Panc1 (cell line): ENCODE measurements around the gene TWIST2. TPM values are rescaled to one million over a fixed set of nuclear protein-coding genes. Genes with fewer than 3 reads are reported as not detected.

ENCODE experiments used
- ATAC-seq: fragments of 200-7000 bp; cut with Tn5 transposase; 2 replicates; pipeline ENCODE4 v1.9.1; 2020; ENCODE audit warnings: mild to moderate bottlenecking, moderate library complexity
- BruUV-seq: library from RNA; stranded (reverse); fragments of 400-500 nt; replicated peaks from 2 replicates; lab custom pipeline; 2021; lab: Mats Ljungman, UMichigan
- CTCF ChIA-PET: fragments of 300-600 bp; sonication (Branson Sonifier 250); formaldehyde crosslinking; loops from one replicate; lab custom pipeline; 2022; ENCODE audit warnings: antibody characterized with exemption; lab: Charles Lee
- POLR2A ChIA-PET: fragments of 300-600 bp; sonication (Branson Sonifier 250); formaldehyde crosslinking; loops from one replicate; lab custom pipeline; 2022; ENCODE audit warnings: antibody characterized with exemption; lab: Charles Lee
- DNase-seq: peaks from one replicate; pipeline ENCODE4 v3.0.0-alpha.2; 2010; ENCODE audit warnings: low read depth, low spot score
- H3K27ac ChIP-seq: 2 replicates; pipeline ENCODE4 v1.5.1; 2011; ENCODE audit warnings: mild to moderate bottlenecking, low read length, inconsistent platforms
- H3K27me3 ChIP-seq: fragments of 200-500 bp; sonication (Bioruptor generic); 2 replicates; pipeline ENCODE4 v1.6.0; 2014; ENCODE audit warnings: low read length, inconsistent platforms; ENCODE audit not compliant: control insufficient read depth, insufficient read depth
- H3K36me3 ChIP-seq: fragments of 200-500 bp; sonication (Bioruptor generic); 2 replicates; pipeline ENCODE4 v1.5.1; 2014; ENCODE audit warnings: inconsistent platforms, mild to moderate bottlenecking, low read length, moderate library complexity; ENCODE audit not compliant: control insufficient read depth, insufficient read depth
- H3K4me1 ChIP-seq: 2 replicates; pipeline ENCODE4 v1.5.1; 2011; ENCODE audit warnings: inconsistent platforms, mild to moderate bottlenecking, low read length, moderate library complexity; ENCODE audit not compliant: control insufficient read depth, insufficient read depth
- H3K4me3 ChIP-seq, 2 experiments: 2 replicates each; pipeline ENCODE4 v1.5.1; 2011 to 2012; ENCODE audit warnings: low read depth in 2 of 2, low read length in 2 of 2, mild to moderate bottlenecking in 2 of 2, inconsistent platforms in 1 of 2, moderate library complexity in 1 of 2
- H3K9me3 ChIP-seq: fragments of 200-500 bp; sonication (Bioruptor generic); 2 replicates; pipeline ENCODE4 v1.5.1; 2014; ENCODE audit warnings: low read depth, mild to moderate bottlenecking, inconsistent platforms, low read length, moderate library complexity; ENCODE audit not compliant: control insufficient read depth, insufficient read depth
- CTCF ChIP-seq: fragments of 450-650 bp; IDR thresholded peaks from 2 replicates; pipeline ENCODE4 v1.5.1; 2017; ENCODE audit warnings: mild to moderate bottlenecking
- POLR2AphosphoS5 ChIP-seq: IDR thresholded peaks from 2 replicates; pipeline ENCODE4 v1.6.1; 2012; ENCODE audit warnings: mild to moderate bottlenecking, low read depth, low read length, moderate library complexity
- SIN3A ChIP-seq: IDR thresholded peaks from 2 replicates; pipeline ENCODE4 v1.6.1; 2012; ENCODE audit warnings: low read depth, mild to moderate bottlenecking, low read length, moderate library complexity, borderline replicate concordance; ENCODE audit not compliant: insufficient read depth
- TCF7L2 ChIP-seq: IDR thresholded peaks from 2 replicates; pipeline ENCODE4 v1.6.1; 2011; ENCODE audit warnings: mild to moderate bottlenecking, low read depth, low read length, inconsistent platforms
- in situ Hi-C: cut with HindIII; loops from 2 replicates; pipeline ENCODE4 v1.10.0; 2016; ENCODE audit warnings: low sequenced_read_pairs, low pct_unique_long_range_greater_than_20kb
- intact Hi-C: fragments of 100-400 bp; cut with micrococcal nuclease; formaldehyde crosslinking; loops from one replicate; pipeline ENCODE4 v1.10.0; 2022; ENCODE audit not compliant: unreplicated experiment
- total RNA-seq: library from RNA; stranded (reverse); gene quantifications from one replicate; pipeline ENCODE4 v1.2.1, GENCODE V29; 2021; ENCODE audit not compliant: unreplicated experiment
- TF ChIP-seq, protein P1 (sequence below), 2 experiments: IDR thresholded peaks; 2 replicates each; pipeline ENCODE4 v1.6.1; 2011 to 2012; ENCODE audit warnings: low read depth in 2 of 2, control low read depth in 1 of 2, low read length in 1 of 2, mild to moderate bottlenecking in 1 of 2, moderate library complexity in 1 of 2; ENCODE audit not compliant: insufficient read depth in 1 of 2

The TWIST2 gene
- total RNA-seq, 1 experiment from 2014 or later, result 4.2 TPM

- BruUV-seq, result no TSS peak
- TF ChIP-seq, protein P1, sequence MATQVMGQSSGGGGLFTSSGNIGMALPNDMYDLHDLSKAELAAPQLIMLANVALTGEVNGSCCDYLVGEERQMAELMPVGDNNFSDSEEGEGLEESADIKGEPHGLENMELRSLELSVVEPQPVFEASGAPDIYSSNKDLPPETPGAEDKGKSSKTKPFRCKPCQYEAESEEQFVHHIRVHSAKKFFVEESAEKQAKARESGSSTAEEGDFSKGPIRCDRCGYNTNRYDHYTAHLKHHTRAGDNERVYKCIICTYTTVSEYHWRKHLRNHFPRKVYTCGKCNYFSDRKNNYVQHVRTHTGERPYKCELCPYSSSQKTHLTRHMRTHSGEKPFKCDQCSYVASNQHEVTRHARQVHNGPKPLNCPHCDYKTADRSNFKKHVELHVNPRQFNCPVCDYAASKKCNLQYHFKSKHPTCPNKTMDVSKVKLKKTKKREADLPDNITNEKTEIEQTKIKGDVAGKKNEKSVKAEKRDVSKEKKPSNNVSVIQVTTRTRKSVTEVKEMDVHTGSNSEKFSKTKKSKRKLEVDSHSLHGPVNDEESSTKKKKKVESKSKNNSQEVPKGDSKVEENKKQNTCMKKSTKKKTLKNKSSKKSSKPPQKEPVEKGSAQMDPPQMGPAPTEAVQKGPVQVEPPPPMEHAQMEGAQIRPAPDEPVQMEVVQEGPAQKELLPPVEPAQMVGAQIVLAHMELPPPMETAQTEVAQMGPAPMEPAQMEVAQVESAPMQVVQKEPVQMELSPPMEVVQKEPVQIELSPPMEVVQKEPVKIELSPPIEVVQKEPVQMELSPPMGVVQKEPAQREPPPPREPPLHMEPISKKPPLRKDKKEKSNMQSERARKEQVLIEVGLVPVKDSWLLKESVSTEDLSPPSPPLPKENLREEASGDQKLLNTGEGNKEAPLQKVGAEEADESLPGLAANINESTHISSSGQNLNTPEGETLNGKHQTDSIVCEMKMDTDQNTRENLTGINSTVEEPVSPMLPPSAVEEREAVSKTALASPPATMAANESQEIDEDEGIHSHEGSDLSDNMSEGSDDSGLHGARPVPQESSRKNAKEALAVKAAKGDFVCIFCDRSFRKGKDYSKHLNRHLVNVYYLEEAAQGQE (IDR thresholded peaks at IDR 0.05; ENCODE audit: insufficient read depth in 1 of 2, low read depth in 2 of 2, low read length in 1 of 2), result no peak
- TF ChIP-seq SIN3A, result no peak
- TF ChIP-seq CTCF, result no peak
- TF ChIP-seq TCF7L2, result no peak
- TF ChIP-seq POLR2AphosphoS5, result no peak
- Histone ChIP-seq H3K4me1 (no peaks in the 10 kb centered on the region; the same call in 1 of the 2 replicates), H3K27ac (no peak overlapping the region), H3K27me3 (no peaks in the 10 kb centered on the region), H3K4me3 (no peak overlapping the region), H3K9me3 (no peaks in the 10 kb centered on the region), H3K36me3 (no peaks in the 10 kb centered on the region)
- ChIA-PET CTCF (no interaction called here), POLR2A (no interaction called here)
- no peak for ATAC-seq
- intact Hi-C loops (no loop called here), in situ Hi-C loops (no loop called here)
- no peak for DNase-seq
These were observed 73.9 kb downstream of the TWIST2 start for GRCh38 chr2:238921681-238922319.

DNA sequence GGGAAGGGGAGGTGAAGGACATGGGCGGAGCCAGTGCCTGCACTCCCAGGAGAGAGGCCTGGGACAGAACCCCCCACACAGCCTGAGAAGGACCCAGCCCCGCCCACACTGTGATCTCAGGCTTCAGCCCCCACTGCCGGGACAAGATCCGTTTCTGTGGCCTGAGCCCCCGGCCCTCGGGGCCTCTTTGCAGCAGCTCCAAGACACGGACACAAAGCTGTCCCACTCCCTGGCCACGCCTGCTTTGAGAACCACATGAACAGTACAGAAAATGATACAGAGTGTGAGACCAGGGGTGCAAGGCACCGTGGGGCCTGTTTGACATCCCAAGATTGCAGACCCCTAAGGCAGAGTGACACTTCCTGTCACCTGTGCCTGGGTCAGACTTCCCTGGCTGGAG, 74.5 kb downstream of the TWIST2 start:
- ATAC-seq (no peak), DNase-seq (no peak)
- no peaks in the 10 kb centered on the region; the same call in 1 of the 2 replicates for H3K4me1 ChIP-seq
- no peaks in the 10 kb centered on the region for H3K36me3 ChIP-seq
- H3K27me3 ChIP-seq, result no peaks in the 10 kb centered on the region
- no peaks in the 10 kb centered on the region for H3K9me3 ChIP-seq
- in situ Hi-C loops (no loop called here), intact Hi-C loops (no loop called here)
- no peak for TF ChIP-seq TCF7L2
- TF ChIP-seq POLR2AphosphoS5, result no peak
- TF ChIP-seq, protein P1 (IDR thresholded peaks at IDR 0.05; ENCODE audit: insufficient read depth in 1 of 2, low read depth in 2 of 2, low read length in 1 of 2), result no peak
- TF ChIP-seq SIN3A, result no peak
- H3K27ac ChIP-seq, result no peak overlapping the region
- no peak overlapping the region for H3K4me3 ChIP-seq
- ChIA-PET CTCF (no interaction called here), POLR2A (no interaction called here)
- BruUV-seq, result no TSS peak
